NCI-H526 treated with DMSO at 0.1 percent for 48 hours (cell line): ENCODE results near the gene LIMS2.

Experiments
- DNase-seq: peaks from one replicate; lab custom pipeline; 2025; lab: John Stamatoyannopoulos, UW

Gene LIMS2

GRCh38 chr2:127657232-127657595 is 18.1 kb downstream of the LIMS2 start:
- DNase-seq: no peak

GRCh38 chr2:127656569-127657231 is 18.6 kb downstream of the LIMS2 start:
- no peak for DNase-seq

GRCh38 chr2:127655209-127656073 is 19.9 kb downstream of the LIMS2 start:
- DNase-seq: no peak

GRCh38 chr2:127654838-127655175 is 20.5 kb downstream of the LIMS2 start:
- no peak for DNase-seq

- DNase-seq: no peak
Observed at GRCh38 chr2:127654084-127654837, 21.1 kb downstream of the LIMS2 start.

GRCh38 chr2:127653421-127654083 is 21.8 kb downstream of the LIMS2 start:
- DNase-seq: no peak

- no peak for DNase-seq
Observed at GRCh38 chr2:127652786-127653357, 22.5 kb downstream of the LIMS2 start.

- no peak for DNase-seq
Observed at GRCh38 chr2:127651971-127652550, 23.3 kb downstream of the LIMS2 start.

- DNase-seq: no peak
Observed at GRCh38 chr2:127651381-127651809, 23.9 kb downstream of the LIMS2 start.

GRCh38 chr2:127650785-127651380 is 24.4 kb downstream of the LIMS2 start:
- DNase-seq: no peak

- DNase-seq: no peak
Observed at GRCh38 chr2:127650041-127650784, 25.1 kb downstream of the LIMS2 start.

- DNase-seq: peak; percentile 44
Observed at GRCh38 chr2:127649684-127650040, 25.7 kb downstream of the LIMS2 start.

GRCh38 chr2:127649100-127649611 is 26.2 kb downstream of the LIMS2 start:
- DNase-seq: no peak

- no peak for DNase-seq
Observed at GRCh38 chr2:127648321-127648720, 27.0 kb downstream of the LIMS2 start.

- DNase-seq: no peak
Observed at GRCh38 chr2:127647242-127648190, 27.8 kb downstream of the LIMS2 start.

GRCh38 chr2:127646487-127647241 is 28.7 kb downstream of the LIMS2 start:
- no peak for DNase-seq

GRCh38 chr2:127645395-127646291 is 29.7 kb downstream of the LIMS2 start, which contains the start of gene GPR17:
Gene GPR17, plus strand, starts transcription at chr2:127646153. Its CDS starts 4,583 bp downstream, at chr2:127650736.
- no peak for DNase-seq
